HepG2 (cell line): ENCODE measurements around the gene MIDN.

Experiments used
- POLR2A ChIP-seq, 2 experiments: IDR thresholded peaks; 2 replicates each; pipeline ENCODE4 v1.6.1; 2011; ENCODE audit warnings: low read depth in 2 of 2, low read length in 2 of 2, mild to moderate bottlenecking in 1 of 2, moderate library complexity in 1 of 2; ENCODE audit not compliant: insufficient read depth in 1 of 2
- SIN3A ChIP-seq: IDR thresholded peaks from 2 replicates; pipeline ENCODE4 v1.6.1; 2011; ENCODE audit warnings: low read depth, mild to moderate bottlenecking, control low read depth, low read length, borderline replicate concordance
- ZNF629 ChIP-seq: sonication (generic); formaldehyde crosslinking; conservative IDR thresholded peaks from 2 replicates; pipeline ENCODE4 v1.5.0; 2020; ENCODE audit warnings: missing genetic modification reagents
- TF ChIP-seq, protein P1 (sequence below): sonication (generic); formaldehyde crosslinking; IDR thresholded peaks from 2 replicates; pipeline ENCODE4 v1.5.0; 2020; ENCODE audit warnings: mild to moderate bottlenecking, missing genetic modification reagents, moderate library complexity

DNA sequence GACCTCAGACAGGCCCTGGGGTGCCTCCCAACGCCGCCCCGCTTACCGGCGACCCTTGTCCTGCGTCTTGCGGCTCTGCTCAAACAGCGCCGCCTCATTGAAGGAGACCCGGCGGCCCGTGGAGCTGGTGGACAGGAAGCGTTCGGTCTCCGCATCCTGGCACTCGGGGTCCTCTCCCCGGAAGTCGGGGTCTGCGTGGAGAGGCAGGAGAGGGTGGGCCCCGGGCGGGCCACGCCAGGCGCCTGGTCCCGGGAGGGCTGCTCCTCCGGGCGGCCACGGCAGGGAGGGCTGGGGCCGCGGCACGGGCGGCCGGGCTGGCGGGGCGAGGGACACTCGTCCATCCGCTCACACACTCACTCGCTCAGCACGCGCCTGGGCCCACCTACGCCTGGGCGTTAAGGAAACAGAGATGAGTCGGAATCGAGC lies 13.4 kb upstream of the MIDN start:
- TF ChIP-seq SIN3A (no peak), POLR2A (IDR thresholded peaks at IDR 0.05; ENCODE audit: insufficient read depth in 1 of 2, low read depth in 2 of 2, low read length in 2 of 2) (no peak), ZNF629 (CRISPR knock-in tag) (no peak)
- TF ChIP-seq, protein P1, sequence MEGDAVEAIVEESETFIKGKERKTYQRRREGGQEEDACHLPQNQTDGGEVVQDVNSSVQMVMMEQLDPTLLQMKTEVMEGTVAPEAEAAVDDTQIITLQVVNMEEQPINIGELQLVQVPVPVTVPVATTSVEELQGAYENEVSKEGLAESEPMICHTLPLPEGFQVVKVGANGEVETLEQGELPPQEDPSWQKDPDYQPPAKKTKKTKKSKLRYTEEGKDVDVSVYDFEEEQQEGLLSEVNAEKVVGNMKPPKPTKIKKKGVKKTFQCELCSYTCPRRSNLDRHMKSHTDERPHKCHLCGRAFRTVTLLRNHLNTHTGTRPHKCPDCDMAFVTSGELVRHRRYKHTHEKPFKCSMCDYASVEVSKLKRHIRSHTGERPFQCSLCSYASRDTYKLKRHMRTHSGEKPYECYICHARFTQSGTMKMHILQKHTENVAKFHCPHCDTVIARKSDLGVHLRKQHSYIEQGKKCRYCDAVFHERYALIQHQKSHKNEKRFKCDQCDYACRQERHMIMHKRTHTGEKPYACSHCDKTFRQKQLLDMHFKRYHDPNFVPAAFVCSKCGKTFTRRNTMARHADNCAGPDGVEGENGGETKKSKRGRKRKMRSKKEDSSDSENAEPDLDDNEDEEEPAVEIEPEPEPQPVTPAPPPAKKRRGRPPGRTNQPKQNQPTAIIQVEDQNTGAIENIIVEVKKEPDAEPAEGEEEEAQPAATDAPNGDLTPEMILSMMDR (CRISPR knock-in tag), result no peak
